A673 (cell line): ENCODE measurements around the gene RAB23. TPM values are rescaled to one million over a fixed set of nuclear protein-coding genes. Genes with fewer than 3 reads are reported as not detected.

ENCODE experiments used
- BruUV-seq: library from RNA; stranded (reverse); fragments of 400-500 nt; replicated peaks from 2 replicates; lab custom pipeline; 2021; lab: Mats Ljungman, UMichigan
- CTCF ChIA-PET: fragments of 300-600 bp; sonication (Branson Sonifier 250); formaldehyde crosslinking; loops from one replicate; lab custom pipeline; 2022; ENCODE audit warnings: antibody characterized with exemption; lab: Charles Lee
- POLR2A ChIA-PET: fragments of 300-600 bp; sonication (Branson Sonifier 250); formaldehyde crosslinking; loops from one replicate; lab custom pipeline; 2022; ENCODE audit warnings: antibody characterized with exemption; ENCODE audit not compliant: low non-redundant PET; lab: Charles Lee
- DNase-seq: peaks from one replicate; pipeline ENCODE4 v3.0.0-alpha.2; 2015; ENCODE audit warnings: low spot score
- H3K27ac ChIP-seq: fragments of 200-600 bp; sonication (generic); 2 replicates; pipeline ENCODE4 v1.5.1; 2016; ENCODE audit warnings: mixed run types, low read depth, mild to moderate bottlenecking, mixed read lengths, antibody characterized with exemption, low read length; ENCODE audit not compliant: poor library complexity, severe bottlenecking
- H3K27me3 ChIP-seq: fragments of 200-600 bp; sonication (generic); replicated peaks from 2 replicates; pipeline ENCODE4 v1.6.1; 2017; ENCODE audit warnings: mixed run types, low read depth, mild to moderate bottlenecking, mixed read lengths, antibody characterized with exemption, low read length; ENCODE audit not compliant: insufficient read depth, poor library complexity
- H3K36me3 ChIP-seq: fragments of 200-600 bp; sonication (generic); 2 replicates; pipeline ENCODE4 v1.6.1; 2016; ENCODE audit warnings: mixed run types, mild to moderate bottlenecking, mixed read lengths, antibody characterized with exemption, low read length; ENCODE audit not compliant: insufficient read depth, poor library complexity, severe bottlenecking
- H3K4me1 ChIP-seq: fragments of 200-600 bp; sonication (generic); 2 replicates; pipeline ENCODE4 v1.6.1; 2017; ENCODE audit warnings: mixed run types, mild to moderate bottlenecking, mixed read lengths, antibody characterized with exemption, low read length; ENCODE audit not compliant: insufficient read depth, poor library complexity, severe bottlenecking
- H3K4me3 ChIP-seq: fragments of 200-600 bp; sonication (generic); 2 replicates; pipeline ENCODE4 v1.5.1; 2016; ENCODE audit warnings: low read depth, mixed run types, mild to moderate bottlenecking, mixed read lengths, low read length; ENCODE audit not compliant: poor library complexity, severe bottlenecking
- H3K9me3 ChIP-seq: fragments of 200-600 bp; sonication (generic); 2 replicates; pipeline ENCODE4 v1.6.1; 2016; ENCODE audit warnings: mixed run types, low read depth, mild to moderate bottlenecking, mixed read lengths, antibody characterized with exemption, low read length; ENCODE audit not compliant: poor library complexity, severe bottlenecking
- EZH2 ChIP-seq: fragments of 200-600 bp; sonication (generic); IDR thresholded peaks from 2 replicates; pipeline ENCODE4 v1.6.1; 2017; ENCODE audit warnings: borderline replicate concordance, low read depth, mild to moderate bottlenecking, mixed read lengths, antibody characterized with exemption, low read length; ENCODE audit not compliant: poor library complexity, severe bottlenecking
- intact Hi-C: fragments of 100-400 bp; cut with micrococcal nuclease; formaldehyde crosslinking; loops from one replicate; pipeline ENCODE4 v1.10.0; 2022; ENCODE audit not compliant: unreplicated experiment
- total RNA-seq: library from RNA; stranded (reverse); gene quantifications from 2 replicates; pipeline ENCODE4 v1.2.3, GENCODE V29; 2021
- TF ChIP-seq, protein P1 (sequence below): fragments of 300-800, 200-600 bp; sonication (generic); conservative IDR thresholded peaks from 2 replicates; pipeline ENCODE4 v1.5.1; 2017; ENCODE audit warnings: low read depth, mild to moderate bottlenecking, antibody characterized with exemption, low read length, moderate library complexity, mixed read lengths

RAB23 gene
- total RNA-seq, 1 experiment from 2014 or later = 17.8 TPM

DNA sequence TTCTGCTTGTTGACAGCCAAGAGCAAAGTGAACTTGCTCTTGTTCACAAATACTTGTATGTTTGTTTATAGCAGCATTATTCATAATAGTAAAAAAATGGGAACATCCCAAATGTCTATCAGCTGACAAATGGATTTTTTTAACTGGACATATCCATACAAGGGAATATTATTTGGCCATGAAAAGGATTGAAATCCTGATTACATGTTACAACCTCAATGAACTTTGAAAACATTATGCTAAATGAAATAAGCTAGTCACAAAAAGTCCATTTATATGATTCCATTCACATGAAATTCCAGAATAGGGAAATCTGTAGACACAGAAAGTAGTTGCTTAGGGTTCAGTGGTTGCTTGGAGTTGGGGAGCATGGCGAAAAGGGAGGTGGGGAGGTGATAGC is 78.4 kb downstream of the RAB23 start:
- Histone ChIP-seq H3K36me3 (peaks cover 26% of the 10 kb centered on the region), H3K4me1 (no peaks in the 10 kb centered on the region), H3K27me3 (no peaks in the 10 kb centered on the region), H3K4me3 (no peak overlapping the region), H3K27ac (no peak overlapping the region), H3K9me3 (no peaks in the 10 kb centered on the region)
- POLR2A ChIA-PET = no interaction called here
- TF ChIP-seq EZH2 = no peak
- TF ChIP-seq, protein P1, sequence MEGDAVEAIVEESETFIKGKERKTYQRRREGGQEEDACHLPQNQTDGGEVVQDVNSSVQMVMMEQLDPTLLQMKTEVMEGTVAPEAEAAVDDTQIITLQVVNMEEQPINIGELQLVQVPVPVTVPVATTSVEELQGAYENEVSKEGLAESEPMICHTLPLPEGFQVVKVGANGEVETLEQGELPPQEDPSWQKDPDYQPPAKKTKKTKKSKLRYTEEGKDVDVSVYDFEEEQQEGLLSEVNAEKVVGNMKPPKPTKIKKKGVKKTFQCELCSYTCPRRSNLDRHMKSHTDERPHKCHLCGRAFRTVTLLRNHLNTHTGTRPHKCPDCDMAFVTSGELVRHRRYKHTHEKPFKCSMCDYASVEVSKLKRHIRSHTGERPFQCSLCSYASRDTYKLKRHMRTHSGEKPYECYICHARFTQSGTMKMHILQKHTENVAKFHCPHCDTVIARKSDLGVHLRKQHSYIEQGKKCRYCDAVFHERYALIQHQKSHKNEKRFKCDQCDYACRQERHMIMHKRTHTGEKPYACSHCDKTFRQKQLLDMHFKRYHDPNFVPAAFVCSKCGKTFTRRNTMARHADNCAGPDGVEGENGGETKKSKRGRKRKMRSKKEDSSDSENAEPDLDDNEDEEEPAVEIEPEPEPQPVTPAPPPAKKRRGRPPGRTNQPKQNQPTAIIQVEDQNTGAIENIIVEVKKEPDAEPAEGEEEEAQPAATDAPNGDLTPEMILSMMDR = no peak
- intact Hi-C loops = loop anchor here (2.0 kb wide), 1 partner anchor 23 kb away; no protein-coding TSS in a partner anchor
- CTCF ChIA-PET = no interaction called here
- no peak for DNase-seq
- BruUV-seq = no TSS peak

DNA sequence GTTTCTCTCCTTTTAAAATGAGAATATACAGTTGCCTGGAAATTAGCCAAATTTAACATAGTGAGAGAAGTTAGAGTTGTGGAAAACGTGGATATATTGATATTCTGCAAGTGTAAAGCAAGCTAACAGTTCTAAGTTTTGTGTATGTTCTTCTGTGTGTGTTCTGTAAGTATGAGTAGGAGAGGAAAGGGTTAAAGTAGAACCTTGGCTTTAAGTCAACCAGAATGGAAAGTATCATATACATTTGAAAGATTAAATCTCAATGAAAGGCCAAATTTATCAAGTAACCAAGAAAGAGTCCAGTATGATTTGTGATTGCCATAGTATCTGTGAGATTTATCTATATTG is 80.0 kb downstream of the RAB23 start:
- no peak for DNase-seq
- Histone ChIP-seq H3K27me3 (no peaks in the 10 kb centered on the region), H3K4me3 (no peak overlapping the region), H3K27ac (no peak overlapping the region), H3K4me1 (no peaks in the 10 kb centered on the region), H3K36me3 (peaks cover 16% of the 10 kb centered on the region), H3K9me3 (no peaks in the 10 kb centered on the region)
- CTCF ChIA-PET = no interaction called here
- intact Hi-C loops = no loop called here
- BruUV-seq = no TSS peak
- TF ChIP-seq, protein P1 = no peak
- TF ChIP-seq EZH2 = no peak
- POLR2A ChIA-PET = no interaction called here

DNA sequence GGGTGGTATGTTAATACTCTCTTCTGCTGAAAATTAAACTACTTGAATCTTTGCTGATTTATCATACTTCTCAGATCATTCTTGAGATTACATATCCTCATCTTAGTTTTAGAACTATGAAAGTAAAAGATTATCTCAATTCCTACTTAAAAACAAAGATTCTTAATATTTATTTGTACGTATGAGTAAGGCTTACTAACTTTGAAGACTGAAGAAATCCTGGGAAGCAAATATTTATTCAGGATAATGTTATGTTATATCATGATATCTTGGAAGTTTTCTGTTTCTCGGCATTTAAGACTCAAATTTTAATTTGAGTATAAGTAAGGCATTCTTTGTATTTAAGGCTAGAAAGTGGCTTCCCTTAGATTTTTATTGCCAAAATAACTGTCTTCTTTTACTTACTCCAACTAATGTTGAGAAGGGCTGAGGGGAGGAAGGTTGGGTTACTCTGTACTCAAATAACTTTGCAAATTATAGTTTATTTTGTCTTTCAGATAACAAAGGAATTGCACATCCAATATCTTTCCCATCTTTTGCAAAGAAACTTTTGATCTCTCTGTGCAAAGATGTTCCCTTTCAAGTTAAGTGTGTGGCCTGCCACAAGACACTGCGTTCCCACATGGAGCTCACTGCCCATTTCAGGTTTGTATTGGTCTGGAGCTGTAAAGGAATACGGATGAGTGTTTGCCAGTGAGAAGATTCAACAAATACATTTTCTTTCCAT is 80.5 kb downstream of the RAB23 start:
- TF ChIP-seq, protein P1 = no peak
- TF ChIP-seq EZH2 = no peak
- CTCF ChIA-PET = no interaction called here
- intact Hi-C loops = no loop called here
- Histone ChIP-seq H3K4me1 (no peaks in the 10 kb centered on the region), H3K27ac (no peak overlapping the region), H3K9me3 (no peaks in the 10 kb centered on the region), H3K27me3 (no peaks in the 10 kb centered on the region), H3K36me3 (peaks cover 18% of the 10 kb centered on the region), H3K4me3 (no peak overlapping the region)
- DNase-seq = no peak
- BruUV-seq = no TSS peak
- POLR2A ChIA-PET = no interaction called here
